ENCODE data around the gene ABHD15.

DNA sequence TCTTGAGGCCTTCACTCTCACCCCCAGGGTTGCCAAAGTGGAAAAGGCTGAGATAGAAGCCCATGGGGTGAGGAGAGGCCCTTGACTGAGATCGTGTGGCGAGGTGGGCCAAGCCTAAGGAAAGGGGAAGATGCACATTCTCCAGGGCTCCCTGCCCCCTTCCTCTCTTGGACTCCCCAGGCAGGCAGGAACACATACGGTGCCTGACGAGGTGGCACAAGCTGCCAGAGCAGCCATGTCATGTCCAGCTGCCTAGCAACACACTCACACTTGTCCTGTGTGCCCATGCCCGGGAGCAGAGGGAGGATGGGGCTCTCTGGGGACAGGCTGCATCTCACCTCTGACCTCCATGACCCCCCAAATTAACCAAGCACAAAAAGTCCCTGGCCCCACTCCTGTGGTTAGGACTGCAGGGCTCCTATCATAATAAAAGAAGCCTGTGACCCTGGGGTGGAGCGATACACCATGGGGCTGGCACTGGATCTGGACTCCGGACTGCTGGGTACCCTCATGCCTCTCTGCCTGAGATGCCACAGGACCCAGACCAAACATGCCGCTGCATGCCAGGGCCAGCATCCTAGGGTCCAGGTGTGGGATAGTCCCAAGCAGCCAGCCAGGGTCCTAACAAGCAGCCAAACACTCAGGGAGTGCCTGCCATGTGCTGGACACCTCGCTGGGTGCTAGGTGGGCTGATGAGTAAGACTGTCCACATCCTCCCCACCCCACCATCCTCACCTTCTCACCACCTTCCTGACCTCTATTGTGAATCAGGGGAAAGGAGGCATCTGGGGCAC lies 20.0 kb upstream of the ABHD15 start:
- TF ChIP-seq CTCF (conservative IDR thresholded peaks at IDR 0.05) (no peak), EZH2 (IDR thresholded peaks at IDR 0.05; ENCODE audit: low read depth) (no peak)

All from PC-9 (cell line).